ENCODE measurements around the gene EPHA5. TPM values are rescaled to one million over a fixed set of nuclear protein-coding genes. Genes with fewer than 3 reads are reported as not detected.

EPHA5 gene
- total and polyA plus RNA-seq, 9 of the 15 experiments (the other 6 are each of a cell fraction or from before 2014, with no cell fraction given), result 0.04 TPM; not detected in 8

DNA sequence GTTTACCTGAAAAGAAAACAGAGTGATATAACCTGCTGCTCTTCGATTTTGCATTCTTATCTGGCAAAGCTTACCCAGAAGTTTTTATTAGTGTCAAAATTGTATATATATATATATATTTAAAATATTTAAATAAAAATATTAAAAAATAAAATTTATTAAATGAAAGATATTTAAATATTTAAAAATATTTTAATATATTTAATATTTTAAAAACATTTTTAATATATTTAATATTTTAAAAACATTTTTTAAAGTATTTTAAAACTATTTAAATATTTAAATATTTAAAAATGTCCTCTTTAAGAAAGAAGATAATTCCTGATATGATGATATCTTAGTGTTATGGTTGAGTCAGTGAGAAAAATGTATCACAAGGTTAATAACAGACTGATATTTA lies 317.2 kb downstream of the EPHA5 start (continued):
- TF ChIP-seq MGA (IDR thresholded peaks at IDR 0.05) (no peak), CBFB (CRISPR knock-in tag; IDR thresholded peaks at IDR 0.05) (no peak), HIVEP1 (CRISPR knock-in tag; IDR thresholded peaks at IDR 0.05) (no peak)

Data from K562 (cell line).